Astrocyte (in vitro differentiated cells and primary cell): ENCODE results near the gene SURF6. TPM values are rescaled to one million over a fixed set of nuclear protein-coding genes. Genes with fewer than 3 reads are reported as not detected.

Experiments used
- DNase-seq: peaks from one replicate; pipeline ENCODE4 v3.0.0-alpha.2; 2010; ENCODE audit warnings: low read depth
- FAIRE-seq: peaks from 2 replicates; lab custom pipeline; 2011; peaks lifted over from hg19 to GRCh38; lab: Jason Lieb, UNC
- H2AFZ ChIP-seq: 2 replicates; pipeline ENCODE4 v1.6.0; 2012; ENCODE audit warnings: low read depth, low read length, inconsistent platforms
- H3K27ac ChIP-seq: 2 replicates; pipeline ENCODE4 v1.5.1; 2011; ENCODE audit warnings: low read depth, low read length, inconsistent platforms
- H3K27me3 ChIP-seq: 2 replicates; pipeline ENCODE4 v1.6.0; 2011; ENCODE audit warnings: low read length, inconsistent platforms; ENCODE audit not compliant: insufficient read depth
- H3K36me3 ChIP-seq: 2 replicates; pipeline ENCODE4 v1.5.1; 2011; ENCODE audit warnings: low read length, inconsistent platforms; ENCODE audit not compliant: insufficient read depth
- H3K4me1 ChIP-seq: 2 replicates; pipeline ENCODE4 v1.5.1; 2011; ENCODE audit warnings: low read length, inconsistent platforms; ENCODE audit not compliant: insufficient read depth
- H3K4me2 ChIP-seq: 2 replicates; pipeline ENCODE4 v1.6.0; 2012; ENCODE audit warnings: low read length, inconsistent platforms
- H3K4me3 ChIP-seq: 2 replicates; pipeline ENCODE4 v1.5.1; 2011; ENCODE audit warnings: low read depth, mild to moderate bottlenecking, low read length, inconsistent platforms; ENCODE audit not compliant: insufficient read depth
- H3K79me2 ChIP-seq: 2 replicates; pipeline ENCODE4 v1.6.0; 2012; ENCODE audit warnings: mild to moderate bottlenecking, low read length, inconsistent platforms; ENCODE audit not compliant: insufficient read depth
- H3K9ac ChIP-seq: 2 replicates; pipeline ENCODE4 v1.6.0; 2012; ENCODE audit warnings: mild to moderate bottlenecking, low read length, inconsistent platforms
- H3K9me3 ChIP-seq: 2 replicates; pipeline ENCODE4 v1.5.1; 2012; ENCODE audit warnings: low read depth, mild to moderate bottlenecking, low read length, inconsistent platforms; ENCODE audit not compliant: insufficient read depth
- H4K20me1 ChIP-seq: 2 replicates; pipeline ENCODE4 v1.6.0; 2012; ENCODE audit warnings: low read length, inconsistent platforms; ENCODE audit not compliant: insufficient read depth
- H3K27ac Mint-ChIP-seq: one replicate; pipeline ENCODE4 v1.8.0; 2021; ENCODE audit warnings: mild to moderate bottlenecking, mixed read lengths; ENCODE audit not compliant: unreplicated experiment
- H3K27me3 Mint-ChIP-seq: one replicate; pipeline ENCODE4 v1.8.0; 2021; ENCODE audit warnings: low read depth, mixed read lengths; ENCODE audit not compliant: unreplicated experiment
- H3K36me3 Mint-ChIP-seq: one replicate; pipeline ENCODE4 v1.8.0; 2021; ENCODE audit warnings: low read depth, mixed read lengths; ENCODE audit not compliant: unreplicated experiment
- H3K4me1 Mint-ChIP-seq: one replicate; pipeline ENCODE4 v1.8.0; 2021; ENCODE audit warnings: low read depth, mixed read lengths; ENCODE audit not compliant: unreplicated experiment
- H3K4me3 Mint-ChIP-seq: one replicate; pipeline ENCODE4 v1.8.0; 2021; ENCODE audit warnings: mild to moderate bottlenecking, moderate library complexity, mixed read lengths; ENCODE audit not compliant: unreplicated experiment
- H3K9me3 Mint-ChIP-seq: one replicate; pipeline ENCODE4 v1.8.0; 2021; ENCODE audit warnings: mild to moderate bottlenecking, mixed read lengths; ENCODE audit not compliant: unreplicated experiment
- EZH2 ChIP-seq: IDR thresholded peaks from 2 replicates; pipeline ENCODE4 v1.6.1; 2012; ENCODE audit warnings: mild to moderate bottlenecking, low read length, inconsistent platforms; ENCODE audit not compliant: insufficient read depth
- total RNA-seq: library from RNA; stranded (reverse); gene quantifications from 2 replicates; pipeline ENCODE4 v1.2.1, GENCODE V29; 2021
- TF ChIP-seq, protein P1 (sequence below): IDR thresholded peaks from 2 replicates; pipeline ENCODE4 v1.5.1; 2011; ENCODE audit warnings: low read depth, mild to moderate bottlenecking, inconsistent platforms, low read length, moderate library complexity; ENCODE audit not compliant: insufficient read depth

The SURF6 gene
- total RNA-seq, 1 donor from 2014 or later = 25.1 TPM

DNA sequence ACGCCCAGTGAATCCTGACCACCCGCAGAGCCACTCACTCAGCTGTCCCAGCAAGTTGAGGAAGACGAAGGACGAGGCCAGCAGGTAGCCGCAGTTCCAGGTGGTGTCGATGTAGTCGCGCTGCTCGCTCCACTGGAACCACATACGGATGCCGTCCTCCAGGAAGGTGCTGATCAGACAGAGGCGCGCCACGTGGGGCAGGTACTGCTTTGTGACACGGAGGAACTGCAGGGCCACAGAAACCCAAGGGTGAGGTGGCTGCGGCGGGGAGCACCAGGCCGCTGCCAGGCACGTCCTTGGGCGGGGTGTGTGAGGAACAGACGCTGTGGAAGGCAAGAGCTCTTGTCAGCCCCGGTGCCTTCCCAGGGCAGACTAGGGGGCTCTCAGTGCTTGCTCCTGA lies 31.2 kb upstream of the SURF6 start:
- Mint-ChIP-seq H3K4me3 (no peak overlapping the region), H3K36me3 (peaks cover 19% of the 10 kb centered on the region), H3K4me1 (peaks cover 51% of the 10 kb centered on the region), H3K27ac (no peak overlapping the region), H3K27me3 (no peaks in the 10 kb centered on the region), H3K9me3 (no peaks in the 10 kb centered on the region)
- Histone ChIP-seq H3K4me3 (no peak overlapping the region), H3K9me3 (no peaks in the 10 kb centered on the region), H4K20me1 (peaks cover 97% of the 10 kb centered on the region), H3K79me2 (peaks cover 96% of the 10 kb centered on the region), H3K27ac (no peak overlapping the region), H3K9ac (no peak overlapping the region), H3K4me2 (no peak overlapping the region), H3K36me3 (peaks cover 58% of the 10 kb centered on the region), H3K4me1 (peaks cover 29% of the 10 kb centered on the region), H2AFZ (no peak overlapping the region), H3K27me3 (no peaks in the 10 kb centered on the region)
- FAIRE-seq (no peak), DNase-seq (no peak)
- TF ChIP-seq EZH2 = no peak
- TF ChIP-seq, protein P1, sequence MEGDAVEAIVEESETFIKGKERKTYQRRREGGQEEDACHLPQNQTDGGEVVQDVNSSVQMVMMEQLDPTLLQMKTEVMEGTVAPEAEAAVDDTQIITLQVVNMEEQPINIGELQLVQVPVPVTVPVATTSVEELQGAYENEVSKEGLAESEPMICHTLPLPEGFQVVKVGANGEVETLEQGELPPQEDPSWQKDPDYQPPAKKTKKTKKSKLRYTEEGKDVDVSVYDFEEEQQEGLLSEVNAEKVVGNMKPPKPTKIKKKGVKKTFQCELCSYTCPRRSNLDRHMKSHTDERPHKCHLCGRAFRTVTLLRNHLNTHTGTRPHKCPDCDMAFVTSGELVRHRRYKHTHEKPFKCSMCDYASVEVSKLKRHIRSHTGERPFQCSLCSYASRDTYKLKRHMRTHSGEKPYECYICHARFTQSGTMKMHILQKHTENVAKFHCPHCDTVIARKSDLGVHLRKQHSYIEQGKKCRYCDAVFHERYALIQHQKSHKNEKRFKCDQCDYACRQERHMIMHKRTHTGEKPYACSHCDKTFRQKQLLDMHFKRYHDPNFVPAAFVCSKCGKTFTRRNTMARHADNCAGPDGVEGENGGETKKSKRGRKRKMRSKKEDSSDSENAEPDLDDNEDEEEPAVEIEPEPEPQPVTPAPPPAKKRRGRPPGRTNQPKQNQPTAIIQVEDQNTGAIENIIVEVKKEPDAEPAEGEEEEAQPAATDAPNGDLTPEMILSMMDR = no peak

DNA sequence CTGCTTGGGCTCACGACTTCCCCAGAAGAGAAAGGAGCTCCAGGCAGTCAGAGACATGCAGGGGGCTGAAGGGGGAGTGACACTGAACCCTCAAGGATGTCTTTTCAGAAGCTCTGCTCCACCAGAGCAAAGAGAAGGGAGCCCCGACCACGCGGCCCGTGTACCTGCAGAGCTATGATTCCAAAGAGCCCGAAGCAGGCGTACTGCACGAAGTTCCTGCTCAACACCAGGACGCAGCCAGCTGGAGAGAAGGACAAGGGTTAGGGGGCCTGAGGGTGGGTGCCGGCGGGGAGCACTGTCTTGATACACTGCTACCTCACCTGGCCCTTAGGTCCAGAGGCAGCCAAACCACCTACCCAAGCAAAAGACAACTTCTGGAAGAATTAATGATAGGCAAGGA lies 30.4 kb upstream of the SURF6 start:
- Histone ChIP-seq H3K4me2 (no peak overlapping the region), H3K9ac (no peak overlapping the region), H3K79me2 (peaks cover 96% of the 10 kb centered on the region), H3K27ac (no peak overlapping the region), H3K27me3 (no peaks in the 10 kb centered on the region), H3K4me1 (peaks cover 21% of the 10 kb centered on the region), H3K36me3 (peaks cover 61% of the 10 kb centered on the region), H4K20me1 (peaks cover 97% of the 10 kb centered on the region), H3K4me3 (no peak overlapping the region), H2AFZ (no peak overlapping the region), H3K9me3 (no peaks in the 10 kb centered on the region)
- peaks cover 44% of the 10 kb centered on the region for H3K4me1 Mint-ChIP-seq
- FAIRE-seq (no peak), DNase-seq (no peak)
- H3K27ac Mint-ChIP-seq = no peak overlapping the region
- H3K27me3 Mint-ChIP-seq = no peaks in the 10 kb centered on the region
- no peak for TF ChIP-seq EZH2
- TF ChIP-seq, protein P1 = no peak
- H3K9me3 Mint-ChIP-seq = no peaks in the 10 kb centered on the region
- H3K4me3 Mint-ChIP-seq = no peak overlapping the region
- peaks cover 20% of the 10 kb centered on the region for H3K36me3 Mint-ChIP-seq

DNA sequence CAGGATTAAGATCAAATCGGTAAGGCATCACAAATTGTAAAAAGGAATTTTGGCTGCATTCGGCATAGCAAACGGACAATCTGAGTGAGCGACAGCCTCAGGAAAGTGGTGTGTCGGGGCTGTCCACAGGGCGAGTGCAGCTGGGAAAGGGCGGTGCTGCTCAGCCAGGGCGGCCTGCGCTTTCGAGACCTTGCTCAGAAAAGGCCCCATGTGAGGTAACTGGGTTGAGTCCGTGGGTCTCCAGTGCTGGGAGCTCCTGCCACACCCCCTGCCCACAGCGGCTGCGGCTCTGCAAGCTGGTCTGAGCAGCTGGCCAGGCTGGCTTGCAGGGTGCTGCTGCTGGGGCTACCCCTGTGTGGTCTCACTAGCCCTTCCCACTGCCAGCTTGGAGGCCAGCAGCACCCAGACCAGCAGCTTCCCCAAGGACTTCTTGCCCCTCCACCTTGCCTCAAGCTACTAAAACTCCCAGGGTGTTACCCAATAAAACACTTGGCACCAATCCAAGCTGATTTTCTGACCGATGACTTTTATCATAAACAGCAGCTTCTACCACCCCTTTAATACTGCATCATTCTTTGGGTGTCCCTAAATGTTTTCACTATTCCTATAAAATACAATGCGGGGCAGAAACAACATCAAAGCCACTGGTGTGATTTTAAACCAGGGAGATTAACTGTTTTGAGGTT lies 26.5 kb upstream of the SURF6 start:
- no peak overlapping the region for H3K9ac ChIP-seq
- no peaks in the 10 kb centered on the region for H3K27me3 ChIP-seq
- H3K4me1 ChIP-seq = peaks cover 3% of the 10 kb centered on the region
- no peaks in the 10 kb centered on the region for H3K27me3 Mint-ChIP-seq
- H3K4me3 ChIP-seq = no peak overlapping the region
- FAIRE-seq = no peak
- DNase-seq = no peak
- no peaks in the 10 kb centered on the region for H3K9me3 Mint-ChIP-seq
- H2AFZ ChIP-seq = no peak overlapping the region
- H3K27ac Mint-ChIP-seq = no peak overlapping the region
- H4K20me1 ChIP-seq = peaks cover 97% of the 10 kb centered on the region
- no peaks in the 10 kb centered on the region for H3K9me3 ChIP-seq
- H3K36me3 Mint-ChIP-seq = peaks cover 11% of the 10 kb centered on the region
- H3K4me2 ChIP-seq = no peak overlapping the region
- H3K4me3 Mint-ChIP-seq = no peak overlapping the region
- H3K79me2 ChIP-seq = peaks cover 92% of the 10 kb centered on the region
- peaks cover 56% of the 10 kb centered on the region for H3K36me3 ChIP-seq
- TF ChIP-seq, protein P1 = no peak
- no peak for TF ChIP-seq EZH2
- H3K4me1 Mint-ChIP-seq = peaks cover 31% of the 10 kb centered on the region
- no peak overlapping the region for H3K27ac ChIP-seq
